ENCODE measurements around the gene MYCN. TPM values are rescaled to one million over a fixed set of nuclear protein-coding genes. Genes with fewer than 3 reads are reported as not detected.
"Not testable (repeated sequence)": the region's sequence is repeated elsewhere in the genome, so short reads cannot be mapped to it uniquely, and the experiment has no call there.

The MYCN gene
- total RNA-seq, 3 donors from 2014 or later = 0.40 to 0.60 (median 0.40) TPM

GRCh38 chr2:15901095-15901807 lies 39.1 kb upstream of the MYCN start:
- H3K4me1 Mint-ChIP-seq (ENCODE audit: low read depth) = no peaks in the 10 kb centered on the region
- ATAC-seq (no peak), DNase-seq (no peak)
- H3K4me3 Mint-ChIP-seq = no peak overlapping the region
- H3K27me3 Mint-ChIP-seq (ENCODE audit: low read depth) = no peaks in the 10 kb centered on the region
- peaks cover 12% of the 10 kb centered on the region for H3K9me3 Mint-ChIP-seq
- no peaks in the 10 kb centered on the region for H3K36me3 Mint-ChIP-seq (ENCODE audit: insufficient read depth)

GRCh38 chr2:15901808-15902130 lies 38.6 kb upstream of the MYCN start:
- DNase-seq (no peak), ATAC-seq (no peak)
- Mint-ChIP-seq H3K36me3 (ENCODE audit: insufficient read depth) (no peaks in the 10 kb centered on the region), H3K4me1 (ENCODE audit: low read depth) (no peaks in the 10 kb centered on the region), H3K9me3 (peaks cover 12% of the 10 kb centered on the region), H3K27me3 (ENCODE audit: low read depth) (no peaks in the 10 kb centered on the region), H3K4me3 (no peak overlapping the region)

- not testable (repeated sequence) for ATAC-seq; DNase-seq; H3K36me3 Mint-ChIP-seq (ENCODE audit: insufficient read depth)
These were observed 36.4 kb upstream of the MYCN start for GRCh38 chr2:15903910-15904309.

GRCh38 chr2:15905267-15905645 lies 35.1 kb upstream of the MYCN start:
- no peaks in the 10 kb centered on the region for H3K36me3 Mint-ChIP-seq (ENCODE audit: insufficient read depth)
- DNase-seq = no peak
- no peak overlapping the region for H3K4me3 Mint-ChIP-seq
- H3K4me1 Mint-ChIP-seq (ENCODE audit: low read depth) = no peaks in the 10 kb centered on the region
- ATAC-seq = no peak
- peaks cover 4% of the 10 kb centered on the region for H3K9me3 Mint-ChIP-seq
- peaks cover 4% of the 10 kb centered on the region for H3K27me3 Mint-ChIP-seq (ENCODE audit: low read depth)

More at GRCh38 chr2:15903910-15904309, 36.4 kb upstream of the MYCN start:
- not testable (repeated sequence) for H3K27me3 Mint-ChIP-seq (ENCODE audit: low read depth); H3K4me1 Mint-ChIP-seq (ENCODE audit: low read depth); H3K9me3 Mint-ChIP-seq; H3K4me3 Mint-ChIP-seq

GRCh38 chr2:15905986-15906491 lies 34.3 kb upstream of the MYCN start:
- no peaks in the 10 kb centered on the region for H3K36me3 Mint-ChIP-seq (ENCODE audit: insufficient read depth)
- H3K4me1 Mint-ChIP-seq (ENCODE audit: low read depth) = no peaks in the 10 kb centered on the region
- no peak for ATAC-seq
- peaks cover 4% of the 10 kb centered on the region for H3K27me3 Mint-ChIP-seq (ENCODE audit: low read depth)
- no peak for DNase-seq
- H3K4me3 Mint-ChIP-seq = no peak overlapping the region
- peaks cover 4% of the 10 kb centered on the region for H3K9me3 Mint-ChIP-seq

- Mint-ChIP-seq H3K9me3 (no peaks in the 10 kb centered on the region), H3K4me1 (ENCODE audit: low read depth) (no peaks in the 10 kb centered on the region), H3K36me3 (ENCODE audit: insufficient read depth) (no peaks in the 10 kb centered on the region), H3K4me3 (no peak overlapping the region), H3K27me3 (ENCODE audit: low read depth) (peaks cover 4% of the 10 kb centered on the region)
- ATAC-seq (no peak), DNase-seq (no peak)
These were observed 33.6 kb upstream of the MYCN start for GRCh38 chr2:15906778-15907177.

- Mint-ChIP-seq H3K9me3 (no peaks in the 10 kb centered on the region), H3K4me3 (no peak overlapping the region), H3K27me3 (ENCODE audit: low read depth) (peaks cover 4% of the 10 kb centered on the region), H3K4me1 (ENCODE audit: low read depth) (no peaks in the 10 kb centered on the region), H3K36me3 (ENCODE audit: insufficient read depth) (no peaks in the 10 kb centered on the region)
- DNase-seq = no peak
- no peak for ATAC-seq
These were observed 32.7 kb upstream of the MYCN start for GRCh38 chr2:15907461-15908324.

GRCh38 chr2:15908371-15908770 lies 32.0 kb upstream of the MYCN start:
- ATAC-seq (no peak), DNase-seq (no peak)
- no peaks in the 10 kb centered on the region for H3K4me1 Mint-ChIP-seq (ENCODE audit: low read depth)
- no peaks in the 10 kb centered on the region for H3K36me3 Mint-ChIP-seq (ENCODE audit: insufficient read depth)
- H3K27me3 Mint-ChIP-seq (ENCODE audit: low read depth) = peaks cover 4% of the 10 kb centered on the region
- no peaks in the 10 kb centered on the region for H3K9me3 Mint-ChIP-seq
- no peak overlapping the region for H3K4me3 Mint-ChIP-seq

GRCh38 chr2:15909157-15909556 lies 31.2 kb upstream of the MYCN start:
- no peak for ATAC-seq
- DNase-seq = no peak
- Mint-ChIP-seq H3K27me3 (ENCODE audit: low read depth) (peaks cover 4% of the 10 kb centered on the region), H3K36me3 (ENCODE audit: insufficient read depth) (no peaks in the 10 kb centered on the region), H3K4me1 (ENCODE audit: low read depth) (no peaks in the 10 kb centered on the region), H3K4me3 (no peak overlapping the region), H3K9me3 (no peaks in the 10 kb centered on the region)

GRCh38 chr2:15909736-15910135 lies 30.6 kb upstream of the MYCN start:
- Mint-ChIP-seq H3K4me3 (no peak overlapping the region), H3K36me3 (ENCODE audit: insufficient read depth) (no peaks in the 10 kb centered on the region), H3K27me3 (ENCODE audit: low read depth) (peaks cover 4% of the 10 kb centered on the region), H3K9me3 (no peaks in the 10 kb centered on the region), H3K4me1 (ENCODE audit: low read depth) (no peaks in the 10 kb centered on the region)
- no peak for ATAC-seq
- DNase-seq = no peak

GRCh38 chr2:15911270-15911669 lies 29.1 kb upstream of the MYCN start:
- not testable (repeated sequence) for H3K4me3 Mint-ChIP-seq; H3K27me3 Mint-ChIP-seq (ENCODE audit: low read depth); H3K9me3 Mint-ChIP-seq; ATAC-seq; DNase-seq; H3K36me3 Mint-ChIP-seq (ENCODE audit: insufficient read depth); H3K4me1 Mint-ChIP-seq (ENCODE audit: low read depth)

GRCh38 chr2:15911686-15912085 lies 28.7 kb upstream of the MYCN start:
- Mint-ChIP-seq H3K4me3 (no peak overlapping the region), H3K9me3 (no peaks in the 10 kb centered on the region), H3K36me3 (ENCODE audit: insufficient read depth) (no peaks in the 10 kb centered on the region), H3K27me3 (ENCODE audit: low read depth) (peaks cover 4% of the 10 kb centered on the region), H3K4me1 (ENCODE audit: low read depth) (no peaks in the 10 kb centered on the region)
- DNase-seq (no peak), ATAC-seq (no peak)

- H3K36me3 Mint-ChIP-seq (ENCODE audit: insufficient read depth) = no peaks in the 10 kb centered on the region
- DNase-seq = no peak
- H3K27me3 Mint-ChIP-seq (ENCODE audit: low read depth) = peaks cover 4% of the 10 kb centered on the region
- ATAC-seq = no peak
- H3K4me1 Mint-ChIP-seq (ENCODE audit: low read depth) = no peaks in the 10 kb centered on the region
- H3K9me3 Mint-ChIP-seq = no peaks in the 10 kb centered on the region
- H3K4me3 Mint-ChIP-seq = no peak overlapping the region
These were observed 28.1 kb upstream of the MYCN start for GRCh38 chr2:15912203-15912602.

GRCh38 chr2:15913146-15913545 lies 27.2 kb upstream of the MYCN start:
- Mint-ChIP-seq H3K27me3 (ENCODE audit: low read depth) (peaks cover 4% of the 10 kb centered on the region), H3K9me3 (no peaks in the 10 kb centered on the region), H3K4me3 (no peak overlapping the region), H3K4me1 (ENCODE audit: low read depth) (no peaks in the 10 kb centered on the region), H3K36me3 (ENCODE audit: insufficient read depth) (no peaks in the 10 kb centered on the region)
- DNase-seq (no peak), ATAC-seq (no peak)
